Measurements from ENCODE around the gene AKAP13. TPM values are rescaled to one million over a fixed set of nuclear protein-coding genes. Genes with fewer than 3 reads are reported as not detected.

The AKAP13 gene
- total and polyA plus RNA-seq, 7 donors, result 21.6 to 142 (median 98.5) TPM

DNA sequence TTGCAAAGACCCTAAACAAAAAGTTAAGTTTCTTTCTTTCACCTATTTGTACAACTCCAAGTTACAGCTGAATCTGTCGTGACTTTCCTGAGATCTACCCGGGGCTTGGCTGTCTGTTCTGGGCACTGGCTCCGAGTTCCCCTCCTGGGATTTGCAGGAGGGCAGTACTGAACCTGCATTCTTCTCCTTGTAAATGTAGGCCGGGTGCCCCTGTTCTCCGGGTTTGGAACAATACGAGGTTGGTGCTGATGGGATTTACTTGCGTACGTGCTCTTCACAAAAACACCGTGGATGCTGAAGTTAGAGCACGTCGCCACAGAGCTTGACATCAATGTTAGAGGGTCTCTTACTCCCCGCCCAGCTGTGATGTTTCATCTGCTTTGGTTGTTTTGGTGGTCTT, 366.2 kb downstream of the AKAP13 start:
- Histone ChIP-seq H3K36me3 (peaks cover 17 to 61% (median 30%) of the 10 kb centered on the region in 4 donors), H3K4me1 (peaks cover 0 to 55% (median 53%) of the 10 kb centered on the region in 4 donors)
- TF ChIP-seq POLR2A (IDR thresholded peaks at IDR 0.05) (no peak), POLR2AphosphoS5 (IDR thresholded peaks at IDR 0.05) (no peak)

DNA sequence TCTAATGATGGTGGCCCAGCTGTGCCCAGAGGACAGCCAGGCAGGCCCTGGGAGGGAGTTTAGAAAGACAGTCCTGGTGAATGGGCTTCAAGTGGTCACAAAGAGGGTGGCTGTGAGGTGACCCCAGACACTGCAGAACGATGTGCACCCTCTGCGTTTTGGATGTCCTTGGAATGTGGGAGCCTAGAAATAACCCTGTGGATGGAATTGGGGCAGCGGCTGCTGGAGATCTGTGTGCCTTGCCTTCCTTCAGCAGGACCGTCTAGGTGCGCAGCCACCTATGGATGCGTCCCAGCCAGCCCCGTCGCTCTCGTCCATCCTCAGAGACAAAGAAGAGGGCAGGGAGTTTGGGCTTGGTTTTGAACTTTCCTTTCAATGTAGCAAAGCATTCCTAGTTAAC, 367.8 kb downstream of the AKAP13 start:
- peaks cover 0 to 46% (median 41%) of the 10 kb centered on the region in 4 donors for H3K4me1 ChIP-seq
- no peak overlapping the region for H3K4me3 ChIP-seq
- intact Hi-C loops (cut with DNase I), result no loop called here
- H3K27ac ChIP-seq, result peak overlapping the region in 3 of 4 donors; percentile 69 to 88 (median 83)
- 76 to 89% methylated on average over 9 of the region's 9 CpGs for WGBS, 2 donors
- H3K36me3 ChIP-seq, result peaks cover 17 to 57% (median 30%) of the 10 kb centered on the region in 4 donors
- TF ChIP-seq POLR2A (IDR thresholded peaks at IDR 0.05) (no peak), EP300 (IDR thresholded peaks at IDR 0.05) (no peak), POLR2AphosphoS5 (IDR thresholded peaks at IDR 0.05) (no peak)
- TF ChIP-seq, protein P1, sequence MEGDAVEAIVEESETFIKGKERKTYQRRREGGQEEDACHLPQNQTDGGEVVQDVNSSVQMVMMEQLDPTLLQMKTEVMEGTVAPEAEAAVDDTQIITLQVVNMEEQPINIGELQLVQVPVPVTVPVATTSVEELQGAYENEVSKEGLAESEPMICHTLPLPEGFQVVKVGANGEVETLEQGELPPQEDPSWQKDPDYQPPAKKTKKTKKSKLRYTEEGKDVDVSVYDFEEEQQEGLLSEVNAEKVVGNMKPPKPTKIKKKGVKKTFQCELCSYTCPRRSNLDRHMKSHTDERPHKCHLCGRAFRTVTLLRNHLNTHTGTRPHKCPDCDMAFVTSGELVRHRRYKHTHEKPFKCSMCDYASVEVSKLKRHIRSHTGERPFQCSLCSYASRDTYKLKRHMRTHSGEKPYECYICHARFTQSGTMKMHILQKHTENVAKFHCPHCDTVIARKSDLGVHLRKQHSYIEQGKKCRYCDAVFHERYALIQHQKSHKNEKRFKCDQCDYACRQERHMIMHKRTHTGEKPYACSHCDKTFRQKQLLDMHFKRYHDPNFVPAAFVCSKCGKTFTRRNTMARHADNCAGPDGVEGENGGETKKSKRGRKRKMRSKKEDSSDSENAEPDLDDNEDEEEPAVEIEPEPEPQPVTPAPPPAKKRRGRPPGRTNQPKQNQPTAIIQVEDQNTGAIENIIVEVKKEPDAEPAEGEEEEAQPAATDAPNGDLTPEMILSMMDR (IDR thresholded peaks at IDR 0.05), result no peak
- no peaks in the 10 kb centered on the region for H3K27me3 ChIP-seq
- no peaks in the 10 kb centered on the region for H3K9me3 ChIP-seq
- DNase-seq, result peak; percentile 40

More for the DNA sequence above, 366.2 kb downstream of the AKAP13 start:
- Histone ChIP-seq H3K27ac (peak overlapping the region in 1 of 4 donors; percentile 18), H3K27me3 (no peaks in the 10 kb centered on the region), H3K9me3 (no peaks in the 10 kb centered on the region), H3K4me3 (no peak overlapping the region)
- WGBS, 2 donors, result 95% methylated on average over 12 of the region's 12 CpGs
- peak; percentile 51 for DNase-seq
- intact Hi-C loops (cut with DNase I), result no loop called here

DNA sequence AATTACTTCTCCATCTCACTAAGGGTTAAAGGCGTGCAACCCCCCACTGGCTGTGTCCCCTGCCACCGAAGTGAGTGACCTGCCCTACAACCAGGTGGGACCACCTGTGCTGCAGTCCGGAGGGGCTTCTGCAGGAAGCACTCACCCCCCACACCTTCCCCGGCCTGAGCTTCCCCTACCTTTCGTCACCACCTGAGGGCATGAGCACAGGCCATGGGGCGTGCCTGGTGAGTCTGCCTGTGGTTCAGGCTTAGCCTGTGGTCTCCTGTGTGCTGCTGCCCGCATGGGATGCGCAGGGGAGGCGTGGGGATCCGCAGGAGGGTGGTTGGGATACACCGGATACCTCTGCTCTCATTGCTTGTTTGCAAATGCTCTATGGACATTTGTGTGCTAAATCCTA, 368.3 kb downstream of the AKAP13 start:
- TF ChIP-seq POLR2AphosphoS5 (IDR thresholded peaks at IDR 0.05) (no peak), POLR2A (IDR thresholded peaks at IDR 0.05) (no peak), EP300 (IDR thresholded peaks at IDR 0.05) (no peak)
- TF ChIP-seq, protein P1 (IDR thresholded peaks at IDR 0.05), result no peak
- H3K36me3 ChIP-seq, result peaks cover 17 to 52% (median 30%) of the 10 kb centered on the region in 4 donors
- no peaks in the 10 kb centered on the region for H3K27me3 ChIP-seq
- DNase-seq, result peak; percentile 56
- H3K4me3 ChIP-seq, result no peak overlapping the region
- intact Hi-C loops (cut with DNase I), result no loop called here
- H3K9me3 ChIP-seq, result no peaks in the 10 kb centered on the region
- H3K4me1 ChIP-seq, result peaks cover 0 to 43% (median 35%) of the 10 kb centered on the region in 4 donors
- 66 to 80% methylated on average over 11 of the region's 11 CpGs for WGBS, 2 donors
- H3K27ac ChIP-seq, result peak overlapping the region; percentile 66 to 88 (median 76)

GRCh38 chr15:85749261-85750151, 369.1 kb downstream of the AKAP13 start:
- no peaks in the 10 kb centered on the region for H3K27me3 ChIP-seq
- intact Hi-C loops (cut with DNase I), result loop anchor here (2.0 kb wide), 1 partner anchor 45 kb away; the partner anchor contains the start of gene KLHL25
- peaks cover 0 to 43% (median 34%) of the 10 kb centered on the region in 4 donors for H3K4me1 ChIP-seq
- TF ChIP-seq POLR2AphosphoS5 (IDR thresholded peaks at IDR 0.05) (no peak), POLR2A (IDR thresholded peaks at IDR 0.05) (no peak), EP300 (IDR thresholded peaks at IDR 0.05) (no peak)
- TF ChIP-seq, protein P1 (IDR thresholded peaks at IDR 0.05), result no peak
- no peaks in the 10 kb centered on the region for H3K9me3 ChIP-seq
- H3K36me3 ChIP-seq, result peaks cover 17 to 44% (median 26%) of the 10 kb centered on the region in 4 donors
- peak overlapping the region in 3 of 4 donors; percentile 14 to 23 (median 17) for H3K4me3 ChIP-seq
- peak; percentile 86 for DNase-seq
- peak overlapping the region; percentile 66 to 88 (median 76) for H3K27ac ChIP-seq
- 74 to 76% methylated on average over 21 of the region's 21 CpGs for WGBS, 2 donors
